Left cardiac atrium (tissue), 4 donors: Measurements from ENCODE around the gene FDPS. TPM values are rescaled to one million over a fixed set of nuclear protein-coding genes. Genes with fewer than 3 reads are reported as not detected.
"Not testable (repeated sequence)": the region's sequence is repeated elsewhere in the genome, so short reads cannot be mapped to it uniquely, and the experiment has no call there.

ENCODE experiments used
- ATAC-seq, 2 donors: fragments of 200-7000 bp; cut with Tn5 transposase; one replicate each; pipeline ENCODE4 v1.9.1; 2020; ENCODE audit warnings: mild to moderate bottlenecking in 2 of 2, moderate library complexity in 2 of 2
- DNase-seq: peaks from one replicate; pipeline ENCODE4 v3.0.0-alpha.2; 2020
- intact Hi-C, 2 donors: fragments of 100-400 bp; cut with DNase I; formaldehyde crosslinking; loops; one replicate each; pipeline versions ENCODE4 v1.14.1 to v1.15.1; 2022 to 2023
- microRNA-seq, 2 donors: library from miRNA; unstranded; fragments of <30 nt; microRNA quantifications; one replicate each; pipeline ENCODE4 v1.2.0, GENCODE V29; 2020
- total RNA-seq, 2 donors: library from RNA; stranded (reverse); fragmentation: NEBNext Ultra II Directional; extraction: Animal tissue kit (Norgen Biotek cat#: 25700); gene quantifications; one replicate each; pipeline ENCODE4 v1.2.1, GENCODE V29; 2021
- donor health status: DM: no; HTN: yes; CAD: no.
- donor health status: DM: no; HTN: yes; CAD: no; lungs with severe emphysema.
- donor health status: DM: yes; HTN: yes; CAD: no.
- donor health status: Dilated cardiomyopathy.

FDPS gene
- total RNA-seq, 2 donors from 2014 or later = 92.9 to 128 TPM

GRCh38 chr1:155326631-155327037 lies 18.0 kb downstream of the FDPS start:
- DNase-seq = no peak
- intact Hi-C loops = no loop called here
- no peak for ATAC-seq

GRCh38 chr1:155327981-155328380 lies 19.3 kb downstream of the FDPS start:
- no peak for DNase-seq
- intact Hi-C loops = no loop called here
- no peak for ATAC-seq

GRCh38 chr1:155328856-155329255 lies 20.2 kb downstream of the FDPS start:
- intact Hi-C loops, ATAC-seq, DNase-seq: not testable (repeated sequence)

GRCh38 chr1:155329980-155330598 lies 21.4 kb downstream of the FDPS start:
- intact Hi-C loops = no loop called here
- ATAC-seq (no peak), DNase-seq (no peak)

GRCh38 chr1:155334962-155335361 lies 26.3 kb downstream of the FDPS start:
- intact Hi-C loops = no loop called here
- ATAC-seq (no peak), DNase-seq (no peak)

- ATAC-seq (no peak), DNase-seq (no peak)
- intact Hi-C loops = no loop called here
Measured at GRCh38 chr1:155339515-155340097, 30.9 kb downstream of the FDPS start.

- ATAC-seq = no peak
- no peak for DNase-seq
- intact Hi-C loops = no loop called here
Measured at GRCh38 chr1:155342842-155343241, 34.2 kb downstream of the FDPS start.

- no peak for DNase-seq
- intact Hi-C loops = no loop called here
- ATAC-seq = no peak
Measured at GRCh38 chr1:155352631-155353030, 44.0 kb downstream of the FDPS start.

GRCh38 chr1:155360051-155360450 lies 51.4 kb downstream of the FDPS start:
- intact Hi-C loops = no loop called here
- ATAC-seq = no peak

More at GRCh38 chr1:155360051-155360450, 51.4 kb downstream of the FDPS start:
- no peak for DNase-seq

Small RNAs within 50 kb of the gene (microRNA-seq; reads per million reads assigned to microRNA genes)
- gene MIR555 = 0 to 0.54 reads per million in 2 donors

Other genes with a start within 250 kb of the FDPS start
- gene EFNA4, start 245.1 kb upstream of the FDPS start, total RNA-seq = 1 to 10 TPM; 2.5 to 2.7 TPM
- 1 to 10 TPM; 1.1 to 1.4 TPM for gene EFNA3, start 230.0 kb upstream of the FDPS start, total RNA-seq
- 10 to 100 TPM; 33.3 to 39.1 TPM for gene EFNA1, start 181.0 kb upstream of the FDPS start, total RNA-seq
- gene SLC50A1, start 173.0 kb upstream of the FDPS start, total RNA-seq = 10 to 100 TPM; 12.2 to 13.0 TPM
- 10 to 100 TPM; 65.8 to 78.6 TPM for gene DPM3, start 168.3 kb upstream of the FDPS start, total RNA-seq
- 100 to 1,000 TPM; 143 to 156 TPM for gene KRTCAP2, start 135.6 kb upstream of the FDPS start, total RNA-seq
- gene TRIM46, start 135.0 kb upstream of the FDPS start, total RNA-seq = under 1 TPM; 0.15 to 0.21 TPM
- gene THBS3, start 101.0 kb upstream of the FDPS start, total RNA-seq = 10 to 100 TPM; 17.9 to 18.6 TPM
- 10 to 100 TPM; 19.7 to 25.5 TPM for gene MTX1, start 100.2 kb upstream of the FDPS start, total RNA-seq
- 10 to 100 TPM; 16.1 to 18.7 TPM for gene ENTREP3, start 53.4 kb upstream of the FDPS start, total RNA-seq
- gene SCAMP3, start 46.5 kb upstream of the FDPS start, total RNA-seq = 10 to 100 TPM; 53.6 to 66.4 TPM
- 10 to 100 TPM; 19.7 to 23.8 TPM for gene CLK2, start 35.4 kb upstream of the FDPS start, total RNA-seq
- 1 to 10 TPM in 1 of 2 donors, under 1 TPM in 1; 0.76 to 1.6 TPM for gene HCN3, start 31.4 kb upstream of the FDPS start, total RNA-seq
- gene PKLR, start 7.4 kb upstream of the FDPS start, total RNA-seq = not detected
- 10 to 100 TPM; 18.7 to 25.3 TPM for gene RUSC1, start 12.0 kb downstream of the FDPS start, total RNA-seq